KMS-11 (cell line): ENCODE results near the gene PRSS50.

Experiments used
- H2AFZ ChIP-seq: fragments of 200-600 bp; sonication (generic); 2 replicates; pipeline ENCODE4 v1.6.1; 2016; ENCODE audit warnings: antibody characterized with exemption, mixed run types, low read depth
- H3K27ac ChIP-seq: fragments of 200-600 bp; sonication (generic); 2 replicates; pipeline ENCODE4 v1.6.1; 2016; ENCODE audit warnings: mild to moderate bottlenecking, mixed run types
- H3K27me3 ChIP-seq: fragments of 200-600 bp; sonication (generic); 2 replicates; pipeline ENCODE4 v1.6.1; 2017; ENCODE audit warnings: mild to moderate bottlenecking, low read depth, mixed run types, moderate library complexity; ENCODE audit not compliant: insufficient read depth
- H3K36me3 ChIP-seq: fragments of 200-600 bp; sonication (generic); 2 replicates; pipeline ENCODE4 v1.6.1; 2017; ENCODE audit warnings: mild to moderate bottlenecking, mixed run types; ENCODE audit not compliant: insufficient read depth
- H3K4me1 ChIP-seq: fragments of 200-600 bp; sonication (generic); 2 replicates; pipeline ENCODE4 v1.6.1; 2016; ENCODE audit warnings: mild to moderate bottlenecking, low read depth, mixed run types; ENCODE audit not compliant: poor library complexity, severe bottlenecking
- H3K4me2 ChIP-seq: fragments of 200-600 bp; sonication (generic); 2 replicates; pipeline ENCODE4 v1.7.0; 2016; ENCODE audit warnings: mild to moderate bottlenecking, mixed run types
- H3K4me3 ChIP-seq: fragments of 200-600 bp; sonication (generic); IDR thresholded peaks from 2 replicates; pipeline ENCODE4 v1.6.1; 2017; ENCODE audit warnings: low read depth, low read length, mixed read lengths; ENCODE audit not compliant: insufficient read depth
- H3K79me2 ChIP-seq: fragments of 200-600 bp; sonication (generic); 2 replicates; pipeline ENCODE4 v1.6.1; 2016; ENCODE audit warnings: low read depth, mixed run types; ENCODE audit not compliant: insufficient read depth
- H3K9ac ChIP-seq: fragments of 200-600 bp; sonication (generic); 2 replicates; pipeline ENCODE4 v1.6.1; 2016; ENCODE audit warnings: mild to moderate bottlenecking, mixed run types
- H4K20me1 ChIP-seq: fragments of 200-600 bp; sonication (generic); 2 replicates; pipeline ENCODE4 v1.6.1; 2016; ENCODE audit warnings: mild to moderate bottlenecking, mixed run types; ENCODE audit not compliant: insufficient read depth
- TF ChIP-seq, protein P1 (sequence below): fragments of 200-600 bp; sonication (generic); conservative IDR thresholded peaks from 2 replicates; pipeline ENCODE4 v1.6.1; 2017; ENCODE audit warnings: low read depth, mild to moderate bottlenecking, antibody characterized with exemption, low read length, moderate library complexity, mixed read lengths

The PRSS50 gene

GRCh38 chr3:46668591-46668990 is 49.1 kb downstream of the PRSS50 start:
- no peaks in the 10 kb centered on the region for H3K4me1 ChIP-seq
- no peaks in the 10 kb centered on the region for H3K79me2 ChIP-seq
- no peak overlapping the region for H2AFZ ChIP-seq
- no peaks in the 10 kb centered on the region for H4K20me1 ChIP-seq
- H3K4me2 ChIP-seq = no peak overlapping the region
- no peak overlapping the region for H3K27ac ChIP-seq
- H3K36me3 ChIP-seq = no peaks in the 10 kb centered on the region
- H3K9ac ChIP-seq = no peak overlapping the region
- TF ChIP-seq, protein P1, sequence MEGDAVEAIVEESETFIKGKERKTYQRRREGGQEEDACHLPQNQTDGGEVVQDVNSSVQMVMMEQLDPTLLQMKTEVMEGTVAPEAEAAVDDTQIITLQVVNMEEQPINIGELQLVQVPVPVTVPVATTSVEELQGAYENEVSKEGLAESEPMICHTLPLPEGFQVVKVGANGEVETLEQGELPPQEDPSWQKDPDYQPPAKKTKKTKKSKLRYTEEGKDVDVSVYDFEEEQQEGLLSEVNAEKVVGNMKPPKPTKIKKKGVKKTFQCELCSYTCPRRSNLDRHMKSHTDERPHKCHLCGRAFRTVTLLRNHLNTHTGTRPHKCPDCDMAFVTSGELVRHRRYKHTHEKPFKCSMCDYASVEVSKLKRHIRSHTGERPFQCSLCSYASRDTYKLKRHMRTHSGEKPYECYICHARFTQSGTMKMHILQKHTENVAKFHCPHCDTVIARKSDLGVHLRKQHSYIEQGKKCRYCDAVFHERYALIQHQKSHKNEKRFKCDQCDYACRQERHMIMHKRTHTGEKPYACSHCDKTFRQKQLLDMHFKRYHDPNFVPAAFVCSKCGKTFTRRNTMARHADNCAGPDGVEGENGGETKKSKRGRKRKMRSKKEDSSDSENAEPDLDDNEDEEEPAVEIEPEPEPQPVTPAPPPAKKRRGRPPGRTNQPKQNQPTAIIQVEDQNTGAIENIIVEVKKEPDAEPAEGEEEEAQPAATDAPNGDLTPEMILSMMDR = no peak
- H3K27me3 ChIP-seq = no peaks in the 10 kb centered on the region
- no peak overlapping the region for H3K4me3 ChIP-seq

GRCh38 chr3:46668116-46668515 is 49.6 kb downstream of the PRSS50 start:
- H3K4me3 ChIP-seq = no peak overlapping the region
- no peaks in the 10 kb centered on the region for H3K4me1 ChIP-seq
- H4K20me1 ChIP-seq = no peaks in the 10 kb centered on the region
- TF ChIP-seq, protein P1 = no peak
- no peaks in the 10 kb centered on the region for H3K79me2 ChIP-seq
- no peak overlapping the region for H3K4me2 ChIP-seq
- no peaks in the 10 kb centered on the region for H3K27me3 ChIP-seq
- no peak overlapping the region for H2AFZ ChIP-seq
- no peak overlapping the region for H3K27ac ChIP-seq
- H3K36me3 ChIP-seq = no peaks in the 10 kb centered on the region
- H3K9ac ChIP-seq = no peak overlapping the region

DNA sequence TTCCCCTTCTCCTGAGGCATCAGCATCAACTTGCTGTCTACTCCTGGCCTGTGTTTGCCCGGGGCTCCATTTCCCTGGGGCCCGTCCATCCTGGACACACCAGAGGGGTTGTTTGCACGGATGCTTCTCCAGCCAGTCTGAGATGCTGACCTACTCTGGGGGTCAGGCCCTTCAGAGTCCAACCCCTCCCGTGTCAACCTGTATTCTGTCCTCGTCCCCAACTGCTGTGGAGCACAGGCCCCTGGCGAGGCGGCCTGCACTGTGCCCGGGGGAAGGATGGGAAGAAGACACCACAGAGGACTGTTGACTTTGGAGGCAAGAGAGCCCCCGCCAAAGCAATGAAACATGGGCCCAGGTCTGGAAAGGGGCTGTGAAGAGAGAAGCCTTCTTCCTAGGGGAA is 50.0 kb downstream of the PRSS50 start:
- Histone ChIP-seq H3K36me3 (no peaks in the 10 kb centered on the region), H3K4me3 (no peak overlapping the region), H3K4me1 (no peaks in the 10 kb centered on the region), H3K27me3 (no peaks in the 10 kb centered on the region), H3K27ac (no peak overlapping the region), H2AFZ (no peak overlapping the region), H3K9ac (no peak overlapping the region), H4K20me1 (no peaks in the 10 kb centered on the region), H3K4me2 (no peak overlapping the region), H3K79me2 (no peaks in the 10 kb centered on the region)
- TF ChIP-seq, protein P1 = no peak

- H3K27ac ChIP-seq = no peak overlapping the region
- no peaks in the 10 kb centered on the region for H3K27me3 ChIP-seq
- no peak overlapping the region for H3K9ac ChIP-seq
- TF ChIP-seq, protein P1 = no peak
- no peaks in the 10 kb centered on the region for H3K79me2 ChIP-seq
- H3K4me2 ChIP-seq = no peak overlapping the region
- no peak overlapping the region for H3K4me3 ChIP-seq
- H2AFZ ChIP-seq = no peak overlapping the region
- no peaks in the 10 kb centered on the region for H3K4me1 ChIP-seq
- no peaks in the 10 kb centered on the region for H4K20me1 ChIP-seq
- H3K36me3 ChIP-seq = no peaks in the 10 kb centered on the region
Measured at GRCh38 chr3:46667061-46667621, 50.5 kb downstream of the PRSS50 start.
